Right lobe of liver (tissue), 4 donors: ENCODE results near the gene PREX1.

ENCODE experiments used
- CTCF ChIP-seq, 4 donors: fragments of 200-600 bp in 3 of 4; fragments of 450-650 bp in 1 of 4; IDR thresholded peaks; one replicate each; pipeline versions ENCODE4 v1.5.1 to v1.8.0; 2016 to 2022; ENCODE audit warnings: antibody characterized with exemption in 4 of 4, mild to moderate bottlenecking in 2 of 4
- POLR2A ChIP-seq: fragments of 450-650 bp; IDR thresholded peaks from one replicate; pipeline ENCODE4 v1.6.1; 2017; ENCODE audit warnings: antibody characterized with exemption, mild to moderate bottlenecking
- donor health status: DM: no; HTN: no; CAD: no.
- donor health status: DM: no; HTN: no; CAD: no.
- donor health status: DM: no; HTN: yes; CAD: no.

- no peak for TF ChIP-seq CTCF (IDR thresholded peaks at IDR 0.05)
- TF ChIP-seq POLR2A, result no peak
These were observed 13.2 kb downstream of the PREX1 start for GRCh38 chr20:48814633-48815032.
